GM12801 (cell line): ENCODE results near the gene FMR1.

ENCODE experiments used
- CTCF ChIP-seq: IDR thresholded peaks from one replicate; pipeline ENCODE4 v1.5.1; 2011; ENCODE audit warnings: control low read depth; ENCODE audit not compliant: insufficient read length; ENCODE audit errors: extremely low read depth

FMR1 gene

GRCh38 chrX:147902270-147902669, 9.4 kb upstream of the FMR1 start:
- TF ChIP-seq CTCF, result no peak

- TF ChIP-seq CTCF, result no peak
Measured at GRCh38 chrX:147908106-147908505, 3.6 kb upstream of the FMR1 start.

DNA sequence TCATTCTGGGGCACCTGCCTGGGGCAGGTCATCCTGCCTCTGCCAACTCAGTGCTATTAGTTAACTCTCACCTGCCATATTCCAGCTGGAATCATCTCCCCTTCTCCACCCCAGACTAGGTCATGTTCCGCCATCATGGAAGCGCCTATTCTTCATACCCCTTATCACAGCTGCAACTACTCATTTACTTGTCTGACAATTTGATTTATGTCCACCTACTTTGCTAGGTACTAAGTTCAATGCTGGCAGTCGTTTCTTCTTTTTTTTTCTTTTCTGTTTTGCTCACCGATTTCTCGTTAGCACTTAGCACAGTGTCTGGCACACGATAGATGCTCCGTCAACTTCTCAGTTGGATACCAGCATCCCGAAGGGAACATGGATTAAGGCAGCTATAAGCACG, 1.1 kb upstream of the FMR1 start:
- no peak for TF ChIP-seq CTCF

- no peak for TF ChIP-seq CTCF
Measured at GRCh38 chrX:147912093-147912801, 528 bp downstream of the FMR1 start.

DNA sequence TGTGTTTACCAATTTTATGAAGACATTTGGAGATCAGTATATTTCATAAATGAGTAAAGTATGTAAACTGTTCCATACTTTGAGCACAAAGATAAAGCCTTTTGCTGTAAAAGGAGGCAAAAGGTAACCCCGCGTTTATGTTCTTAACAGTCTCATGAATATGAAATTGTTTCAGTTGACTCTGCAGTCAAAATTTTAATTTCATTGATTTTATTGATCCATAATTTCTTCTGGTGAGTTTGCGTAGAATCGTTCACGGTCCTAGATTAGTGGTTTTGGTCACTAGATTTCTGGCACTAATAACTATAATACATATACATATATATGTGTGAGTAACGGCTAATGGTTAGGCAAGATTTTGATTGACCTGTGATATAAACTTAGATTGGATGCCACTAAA, 1.9 kb downstream of the FMR1 start:
- TF ChIP-seq CTCF, result no peak

DNA sequence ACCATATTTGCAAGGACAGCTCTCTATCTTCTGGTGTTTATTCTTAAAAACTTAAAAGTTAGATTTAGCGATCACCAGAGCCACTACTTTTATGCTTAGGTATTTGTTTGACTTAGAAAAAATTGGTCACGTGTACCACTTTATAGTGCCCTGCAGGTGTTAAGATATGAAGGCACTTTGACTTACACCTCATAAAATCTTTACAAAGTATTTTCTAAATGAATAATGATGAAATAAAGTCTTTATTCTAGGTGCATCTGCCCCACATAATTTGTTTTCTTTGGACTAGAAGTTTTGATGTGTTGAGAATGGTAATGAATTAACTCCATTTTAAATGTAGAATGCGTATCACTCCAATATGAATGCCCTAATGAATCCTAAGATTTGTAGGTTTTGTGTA, 2.9 kb downstream of the FMR1 start:
- TF ChIP-seq CTCF, result no peak

- no peak for TF ChIP-seq CTCF
Measured at GRCh38 chrX:147916375-147916968, 4.8 kb downstream of the FMR1 start.
